ENCODE measurements around the gene TNFAIP8.
A peak's percentile ranks its signal among the peaks of the same experiment; 100 is the strongest.

The TNFAIP8 gene

GRCh38 chr5:119343766-119344165, 12.1 kb upstream of the TNFAIP8 start:
- no peak overlapping the region for H3K4me3 ChIP-seq (ENCODE audit: control insufficient read depth, low read depth, low read length)
- peak; percentile 49 for DNase-seq (ENCODE audit: low read depth)
- no peak for TF ChIP-seq CTCF (conservative IDR thresholded peaks at IDR 0.05; ENCODE audit: control insufficient read depth, insufficient read depth, low read depth, low read length)

- no peak for TF ChIP-seq CTCF (conservative IDR thresholded peaks at IDR 0.05; ENCODE audit: control insufficient read depth, insufficient read depth, low read depth, low read length)
- DNase-seq (ENCODE audit: low read depth): no peak
- H3K4me3 ChIP-seq (ENCODE audit: control insufficient read depth, low read depth, low read length): no peak overlapping the region
Observed at GRCh38 chr5:119344231-119344630, 11.6 kb upstream of the TNFAIP8 start.

- no peak overlapping the region for H3K4me3 ChIP-seq (ENCODE audit: control insufficient read depth, low read depth, low read length)
- DNase-seq (ENCODE audit: low read depth): no peak
- TF ChIP-seq CTCF (conservative IDR thresholded peaks at IDR 0.05; ENCODE audit: control insufficient read depth, insufficient read depth, low read depth, low read length): no peak
Observed at GRCh38 chr5:119345861-119346260, 10.0 kb upstream of the TNFAIP8 start.

- no peak overlapping the region for H3K4me3 ChIP-seq (ENCODE audit: control insufficient read depth, low read depth, low read length)
- no peak for TF ChIP-seq CTCF (conservative IDR thresholded peaks at IDR 0.05; ENCODE audit: control insufficient read depth, insufficient read depth, low read depth, low read length)
- DNase-seq (ENCODE audit: low read depth): no peak
Observed at GRCh38 chr5:119346394-119346793, 9.4 kb upstream of the TNFAIP8 start.

GRCh38 chr5:119347574-119347973, 8.2 kb upstream of the TNFAIP8 start:
- no peak for TF ChIP-seq CTCF (conservative IDR thresholded peaks at IDR 0.05; ENCODE audit: control insufficient read depth, insufficient read depth, low read depth, low read length)
- no peak for DNase-seq (ENCODE audit: low read depth)
- H3K4me3 ChIP-seq (ENCODE audit: control insufficient read depth, low read depth, low read length): no peak overlapping the region

GRCh38 chr5:119347991-119348390, 7.8 kb upstream of the TNFAIP8 start:
- DNase-seq (ENCODE audit: low read depth): peak; percentile 82
- H3K4me3 ChIP-seq (ENCODE audit: control insufficient read depth, low read depth, low read length): no peak overlapping the region
- TF ChIP-seq CTCF (conservative IDR thresholded peaks at IDR 0.05; ENCODE audit: control insufficient read depth, insufficient read depth, low read depth, low read length): no peak

- no peak overlapping the region for H3K4me3 ChIP-seq (ENCODE audit: control insufficient read depth, low read depth, low read length)
- no peak for TF ChIP-seq CTCF (conservative IDR thresholded peaks at IDR 0.05; ENCODE audit: control insufficient read depth, insufficient read depth, low read depth, low read length)
- DNase-seq (ENCODE audit: low read depth): no peak
Observed at GRCh38 chr5:119353213-119353612, 2.6 kb upstream of the TNFAIP8 start.
